IMR-90 (cell line): ENCODE data around the gene ARID5A. TPM values are rescaled to one million over a fixed set of nuclear protein-coding genes. Genes with fewer than 3 reads are reported as not detected.

Experiments
- ATAC-seq: fragments of 200-7000 bp; cut with Tn5 transposase; 2 replicates; pipeline ENCODE4 v1.9.1; 2020; ENCODE audit warnings: low read depth, mild to moderate bottlenecking, moderate library complexity
- BruUV-seq: library from RNA; stranded (reverse); fragments of 400-500 nt; replicated peaks from 2 replicates; lab custom pipeline; 2021; lab: Mats Ljungman, UMichigan
- CTCF ChIA-PET: fragments of 300-600 bp; formaldehyde crosslinking; extraction: SDS; loops from one replicate; lab custom pipeline; 2021; ENCODE audit warnings: antibody characterized with exemption; lab: Yijun Ruan, JAX
- POLR2A ChIA-PET: fragments of 300-600 bp; sonication (Branson Sonifier 250); formaldehyde crosslinking; loops from one replicate; lab custom pipeline; 2022; ENCODE audit warnings: antibody characterized with exemption; ENCODE audit not compliant: unreplicated experiment; lab: Charles Lee
- DNase-seq: peaks from one replicate; pipeline ENCODE4 v3.0.0; 2013
- H2AFZ ChIP-seq: replicated peaks from 2 replicates; pipeline ENCODE3; 2013; ENCODE audit warnings: low read length, mild to moderate bottlenecking; ENCODE audit not compliant: poor library complexity
- H2AK5ac ChIP-seq: 2 replicates; pipeline ENCODE4 v1.6.1; 2013; ENCODE audit warnings: low read depth, low read length, inconsistent platforms
- H2AK9ac ChIP-seq: replicated peaks from 2 replicates; pipeline ENCODE3; 2013; ENCODE audit warnings: mild to moderate bottlenecking, low read depth, low read length, moderate library complexity; ENCODE audit not compliant: poor library complexity
- H2BK120ac ChIP-seq: 2 replicates; pipeline ENCODE4 v1.6.1; 2013; ENCODE audit warnings: low read depth, low read length, inconsistent platforms
- H2BK15ac ChIP-seq: 3 replicates; pipeline ENCODE4 v1.6.1; 2013; ENCODE audit warnings: low read depth, low read length, inconsistent platforms
- H2BK20ac ChIP-seq: 2 replicates; pipeline ENCODE4 v1.6.1; 2013; ENCODE audit warnings: low read depth, mild to moderate bottlenecking, inconsistent platforms, low read length, moderate library complexity
- H2BK5ac ChIP-seq: 2 replicates; pipeline ENCODE4 v1.6.1; 2013; ENCODE audit warnings: mild to moderate bottlenecking, low read depth, low read length, inconsistent platforms; ENCODE audit not compliant: poor library complexity, severe bottlenecking
- H3K14ac ChIP-seq: replicated peaks from 2 replicates; pipeline ENCODE4 v1.6.1; 2013; ENCODE audit warnings: low read depth, low read length, inconsistent platforms
- H3K18ac ChIP-seq: 2 replicates; pipeline ENCODE4 v1.6.1; 2013; ENCODE audit warnings: low read depth, low read length, control low read depth
- H3K23ac ChIP-seq: 2 replicates; pipeline ENCODE4 v1.6.1; 2013; ENCODE audit warnings: low read depth, low read length, inconsistent platforms
- H3K27ac ChIP-seq: 2 replicates; pipeline ENCODE4 v1.5.1; 2013; ENCODE audit warnings: mild to moderate bottlenecking, control low read depth, low read length; ENCODE audit not compliant: insufficient read depth
- H3K27me3 ChIP-seq: 2 replicates; pipeline ENCODE4 v1.6.1; 2013; ENCODE audit warnings: low read length; ENCODE audit not compliant: control insufficient read depth, insufficient read depth
- H3K36me3 ChIP-seq: 2 replicates; pipeline ENCODE4 v1.6.1; 2013; ENCODE audit warnings: low read length, mixed read lengths; ENCODE audit not compliant: control insufficient read depth, insufficient read depth
- H3K4ac ChIP-seq: 2 replicates; pipeline ENCODE4 v1.6.1; 2013; ENCODE audit warnings: low read depth, low read length, inconsistent platforms
- H3K4me1 ChIP-seq: 2 replicates; pipeline ENCODE4 v1.6.1; 2013; ENCODE audit warnings: low read length, mixed read lengths; ENCODE audit not compliant: control insufficient read depth, insufficient read depth
- H3K4me2 ChIP-seq: 2 replicates; pipeline ENCODE4 v1.6.1; 2013; ENCODE audit warnings: low read depth, mild to moderate bottlenecking, control low read depth, low read length, moderate library complexity
- H3K4me3 ChIP-seq: 2 replicates; pipeline ENCODE4 v1.5.1; 2013; ENCODE audit warnings: low read depth, mild to moderate bottlenecking, control low read depth, low read length, moderate library complexity; ENCODE audit not compliant: insufficient read depth
- H3K56ac ChIP-seq: 2 replicates; pipeline ENCODE4 v1.6.1; 2013; ENCODE audit warnings: low read length, inconsistent platforms; ENCODE audit not compliant: insufficient read depth; ENCODE audit errors: extremely low read depth
- H3K79me1 ChIP-seq, 2 experiments: 2 replicates each; pipeline ENCODE4 v1.6.1; 2013; ENCODE audit warnings: low read length in 2 of 2, inconsistent platforms in 1 of 2, low read depth in 1 of 2
- H3K9ac ChIP-seq: 2 replicates; pipeline ENCODE4 v1.6.1; 2013; ENCODE audit warnings: low read depth, low read length, control low read depth
- H3K9me1 ChIP-seq: 2 replicates; pipeline ENCODE4 v1.6.1; 2013; ENCODE audit warnings: low read length, inconsistent platforms; ENCODE audit not compliant: insufficient read depth
- H3K9me3 ChIP-seq: 2 replicates; pipeline ENCODE4 v1.6.1; 2013; ENCODE audit warnings: low read length; ENCODE audit not compliant: control insufficient read depth, insufficient read depth
- H4K20me1 ChIP-seq: 2 replicates; pipeline ENCODE4 v1.6.1; 2013; ENCODE audit warnings: low read length, inconsistent platforms; ENCODE audit not compliant: insufficient read depth
- H4K5ac ChIP-seq: 2 replicates; pipeline ENCODE4 v1.6.1; 2013; ENCODE audit warnings: mild to moderate bottlenecking, low read depth, low read length, control low read depth
- H4K8ac ChIP-seq, 2 experiments: 2 replicates each; pipeline ENCODE4 v1.6.1; 2013; ENCODE audit warnings: low read depth in 2 of 2, low read length in 2 of 2, control low read depth in 1 of 2, inconsistent platforms in 1 of 2
- H4K91ac ChIP-seq: 2 replicates; pipeline ENCODE4 v1.6.1; 2013; ENCODE audit warnings: low read depth, low read length, inconsistent platforms; ENCODE audit not compliant: insufficient read depth
- CEBPB ChIP-seq: IDR thresholded peaks from 2 replicates; pipeline ENCODE4 v1.6.1; 2012; ENCODE audit warnings: low read depth, low read length, improper control_type of control experiment
- CHD1 ChIP-seq: IDR thresholded peaks from 2 replicates; pipeline ENCODE4 v1.6.1; 2012; ENCODE audit warnings: low read depth, low read length, improper control_type of control experiment
- FOS ChIP-seq: fragments of 150-350 bp; IDR thresholded peaks from 2 replicates; pipeline ENCODE4 v1.6.1; 2016; ENCODE audit warnings: low read depth, low read length
- MAFK ChIP-seq: IDR thresholded peaks from 2 replicates; pipeline ENCODE4 v1.6.1; 2012; ENCODE audit warnings: low read depth, low read length, improper control_type of control experiment
- MAZ ChIP-seq: IDR thresholded peaks from 2 replicates; pipeline ENCODE4 v1.6.1; 2012; ENCODE audit warnings: low read depth, mild to moderate bottlenecking, low read length, improper control_type of control experiment, moderate library complexity, borderline replicate concordance
- MXI1 ChIP-seq: IDR thresholded peaks from 2 replicates; pipeline ENCODE4 v1.6.1; 2012; ENCODE audit warnings: low read depth, mild to moderate bottlenecking, low read length, moderate library complexity, borderline replicate concordance
- NFE2L2 ChIP-seq: fragments of 150-350 bp; IDR thresholded peaks from 2 replicates; pipeline ENCODE4 v1.6.1; 2016; ENCODE audit warnings: low read depth, mild to moderate bottlenecking, low read length
- POLR2A ChIP-seq: IDR thresholded peaks from 2 replicates; pipeline ENCODE4 v1.6.1; 2012; ENCODE audit warnings: mild to moderate bottlenecking, low read depth, low read length
- RAD21 ChIP-seq: IDR thresholded peaks from 2 replicates; pipeline ENCODE4 v1.6.1; 2012; ENCODE audit warnings: low read length, improper control_type of control experiment
- RCOR1 ChIP-seq: IDR thresholded peaks from 2 replicates; pipeline ENCODE4 v1.6.1; 2012; ENCODE audit warnings: mild to moderate bottlenecking, low read length, improper control_type of control experiment; ENCODE audit not compliant: insufficient replicate concordance
- RFX5 ChIP-seq: IDR thresholded peaks from 2 replicates; pipeline ENCODE4 v1.8.0; 2012; ENCODE audit warnings: low read depth, mild to moderate bottlenecking, low read length, moderate library complexity
- SMC3 ChIP-seq: fragments of 150-350 bp; IDR thresholded peaks from 2 replicates; pipeline ENCODE4 v1.6.1; 2016; ENCODE audit warnings: low read depth, mild to moderate bottlenecking, antibody characterized with exemption, low read length, moderate library complexity
- whole genome bisulfite sequencing, 2 experiments: methylation state at CpG; one replicate each; pipeline versions ENCODE4 v1.1.5 to v1.1.7; 2013; ENCODE audit warnings: missing lambda C conversion rate in 2 of 2; ENCODE audit not compliant: insufficient read length in 1 of 2; ENCODE audit errors: extremely low coverage in 2 of 2; 5-methylcytosine and 5-hydroxymethylcytosine counted together
- dilution Hi-C: fragments of 300-500 bp; cut with HindIII; formaldehyde crosslinking; loops from one replicate; pipeline ENCODE4 v1.14.3; 2018; ENCODE audit warnings: low sequenced_read_pairs; ENCODE audit not compliant: unreplicated experiment
- in situ Hi-C: fragments of 300-500 bp; cut with MboI; formaldehyde crosslinking; loops from 3 replicates; pipeline ENCODE4 v1.14.3; 2019; ENCODE audit warnings: low sequenced_read_pairs, inconsistent platforms, mixed read lengths
- intact Hi-C: fragments of 100-400 bp; cut with micrococcal nuclease; formaldehyde crosslinking; loops from 2 replicates; pipeline ENCODE4 v1.10.0; 2022
- polyA plus RNA-seq, 3 experiments: library from polyadenylated mRNA; depleted of rRNA; stranded (reverse); fragments of >200 nt; gene quantifications; 2 replicates each; pipeline ENCODE4 v1.2.3, GENCODE V29; 2012; ENCODE audit warnings: low replicate concordance in 1 of 3
- total RNA-seq: library from RNA; depleted of rRNA; stranded (reverse); fragments of >200 nt; gene quantifications from 2 replicates; pipeline ENCODE4 v1.2.3, GENCODE V29; 2012
- TF ChIP-seq, protein P1 (sequence below): conservative IDR thresholded peaks from 2 replicates; pipeline ENCODE4 v1.5.1; 2012; ENCODE audit warnings: mild to moderate bottlenecking, low read depth, low read length, improper control_type of control experiment
- TF ChIP-seq, protein P2 (sequence below): fragments of 150-350 bp; IDR thresholded peaks from 2 replicates; pipeline ENCODE4 v1.6.1; 2016; ENCODE audit warnings: low read depth, mild to moderate bottlenecking, low read length, moderate library complexity, borderline replicate concordance
- TF ChIP-seq, protein P3 (sequence below): fragments of 150-350 bp; IDR thresholded peaks from 2 replicates; pipeline ENCODE4 v1.6.1; 2017; ENCODE audit warnings: mild to moderate bottlenecking, antibody characterized with exemption, low read length, low read depth

ARID5A gene
- total and polyA plus RNA-seq, 2 of the 4 experiments (the other 2 are of a cell fraction) = 2.3 to 6.7 TPM

DNA sequence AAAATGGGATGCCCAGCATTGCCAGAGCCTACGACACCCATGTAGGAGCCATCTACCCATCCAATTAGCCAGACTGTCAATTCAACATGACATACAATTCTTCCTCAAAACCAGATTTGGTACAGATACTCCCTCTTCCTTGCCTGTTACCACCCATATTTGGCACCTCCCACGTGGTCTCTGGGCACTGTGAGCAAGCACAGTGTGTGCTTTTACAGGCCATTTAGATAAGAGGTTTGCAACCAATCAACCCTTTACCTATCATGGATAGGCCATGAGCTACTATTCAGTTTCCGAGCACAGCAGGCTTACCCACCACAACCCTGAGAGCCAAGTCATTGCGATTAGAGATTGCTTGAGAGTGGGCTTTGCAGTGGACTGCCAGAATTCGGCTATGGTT, 40.9 kb downstream of the ARID5A start:
- DNase-seq = no peak
- ChIA-PET POLR2A (no interaction called here), CTCF (no interaction called here)
- Histone ChIP-seq H2BK20ac (no peak overlapping the region), H3K4me1 (no peaks in the 10 kb centered on the region), H3K4me3 (no peak overlapping the region), H2AFZ (no peak overlapping the region), H3K14ac (no peak overlapping the region), H4K8ac (no peak overlapping the region), H3K27me3 (no peaks in the 10 kb centered on the region), H3K9ac (no peak overlapping the region), H3K36me3 (no peaks in the 10 kb centered on the region), H3K27ac (no peak overlapping the region), H4K20me1 (no peaks in the 10 kb centered on the region), H3K56ac (no peak overlapping the region), H3K9me1 (peaks cover 3% of the 10 kb centered on the region; the same call in 1 of the 2 replicates), H4K91ac (no peak overlapping the region), H3K18ac (no peak overlapping the region), H2BK120ac (no peak overlapping the region), H2AK9ac (no peak overlapping the region), H3K4me2 (no peak overlapping the region), H3K79me1 (no peaks in the 10 kb centered on the region), H2BK5ac (no peak overlapping the region), H3K9me3 (no peaks in the 10 kb centered on the region), H3K4ac (no peak overlapping the region), H2AK5ac (no peak overlapping the region), H2BK15ac (no peak overlapping the region), H3K23ac (no peak overlapping the region), H4K5ac (no peak overlapping the region)
- dilution Hi-C loops (no loop called here), in situ Hi-C loops (no loop called here), intact Hi-C loops (no loop called here)
- ATAC-seq = no peak
- TF ChIP-seq CHD1 (no peak), CEBPB (no peak), RFX5 (no peak), RAD21 (no peak), MXI1 (no peak), SMC3 (no peak), MAFK (no peak), POLR2A (no peak), NFE2L2 (no peak), RCOR1 (no peak), MAZ (no peak), FOS (no peak)
- TF ChIP-seq, protein P1, sequence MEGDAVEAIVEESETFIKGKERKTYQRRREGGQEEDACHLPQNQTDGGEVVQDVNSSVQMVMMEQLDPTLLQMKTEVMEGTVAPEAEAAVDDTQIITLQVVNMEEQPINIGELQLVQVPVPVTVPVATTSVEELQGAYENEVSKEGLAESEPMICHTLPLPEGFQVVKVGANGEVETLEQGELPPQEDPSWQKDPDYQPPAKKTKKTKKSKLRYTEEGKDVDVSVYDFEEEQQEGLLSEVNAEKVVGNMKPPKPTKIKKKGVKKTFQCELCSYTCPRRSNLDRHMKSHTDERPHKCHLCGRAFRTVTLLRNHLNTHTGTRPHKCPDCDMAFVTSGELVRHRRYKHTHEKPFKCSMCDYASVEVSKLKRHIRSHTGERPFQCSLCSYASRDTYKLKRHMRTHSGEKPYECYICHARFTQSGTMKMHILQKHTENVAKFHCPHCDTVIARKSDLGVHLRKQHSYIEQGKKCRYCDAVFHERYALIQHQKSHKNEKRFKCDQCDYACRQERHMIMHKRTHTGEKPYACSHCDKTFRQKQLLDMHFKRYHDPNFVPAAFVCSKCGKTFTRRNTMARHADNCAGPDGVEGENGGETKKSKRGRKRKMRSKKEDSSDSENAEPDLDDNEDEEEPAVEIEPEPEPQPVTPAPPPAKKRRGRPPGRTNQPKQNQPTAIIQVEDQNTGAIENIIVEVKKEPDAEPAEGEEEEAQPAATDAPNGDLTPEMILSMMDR = no peak
- TF ChIP-seq, protein P2, sequence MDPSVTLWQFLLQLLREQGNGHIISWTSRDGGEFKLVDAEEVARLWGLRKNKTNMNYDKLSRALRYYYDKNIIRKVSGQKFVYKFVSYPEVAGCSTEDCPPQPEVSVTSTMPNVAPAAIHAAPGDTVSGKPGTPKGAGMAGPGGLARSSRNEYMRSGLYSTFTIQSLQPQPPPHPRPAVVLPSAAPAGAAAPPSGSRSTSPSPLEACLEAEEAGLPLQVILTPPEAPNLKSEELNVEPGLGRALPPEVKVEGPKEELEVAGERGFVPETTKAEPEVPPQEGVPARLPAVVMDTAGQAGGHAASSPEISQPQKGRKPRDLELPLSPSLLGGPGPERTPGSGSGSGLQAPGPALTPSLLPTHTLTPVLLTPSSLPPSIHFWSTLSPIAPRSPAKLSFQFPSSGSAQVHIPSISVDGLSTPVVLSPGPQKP = no peak
- TF ChIP-seq, protein P3, sequence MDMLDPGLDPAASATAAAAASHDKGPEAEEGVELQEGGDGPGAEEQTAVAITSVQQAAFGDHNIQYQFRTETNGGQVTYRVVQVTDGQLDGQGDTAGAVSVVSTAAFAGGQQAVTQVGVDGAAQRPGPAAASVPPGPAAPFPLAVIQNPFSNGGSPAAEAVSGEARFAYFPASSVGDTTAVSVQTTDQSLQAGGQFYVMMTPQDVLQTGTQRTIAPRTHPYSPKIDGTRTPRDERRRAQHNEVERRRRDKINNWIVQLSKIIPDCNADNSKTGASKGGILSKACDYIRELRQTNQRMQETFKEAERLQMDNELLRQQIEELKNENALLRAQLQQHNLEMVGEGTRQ = no peak
- BruUV-seq = no TSS peak
- WGBS, 2 experiments = 20% methylated on average over 1 of the region's 5 CpGs; no CpG with 5 or more reads in 1 of the 2 experiments
